ENCODE data around the gene FIS1.
A peak's percentile ranks its signal among the peaks of the same experiment; 100 is the strongest.
"Not testable (repeated sequence)": the region's sequence is repeated elsewhere in the genome, so short reads cannot be mapped to it uniquely, and the experiment has no call there.

FIS1 gene

GRCh38 chr7:101255796-101256195, 10.9 kb upstream of the FIS1 start:
- no peak for DNase-seq

GRCh38 chr7:101253199-101253598, 8.3 kb upstream of the FIS1 start:
- not testable (repeated sequence) for DNase-seq

GRCh38 chr7:101251871-101252659, 7.2 kb upstream of the FIS1 start:
- peak; percentile 98 for DNase-seq

GRCh38 chr7:101250324-101250723, 5.4 kb upstream of the FIS1 start:
- DNase-seq, result no peak

GRCh38 chr7:101248276-101248675, 3.4 kb upstream of the FIS1 start:
- DNase-seq, result no peak

GRCh38 chr7:101245147-101245668, 327 bp upstream of the FIS1 start:
- no peak for DNase-seq

- no peak for DNase-seq
Measured at GRCh38 chr7:101243646-101244374, 1.1 kb downstream of the FIS1 start.

GRCh38 chr7:101241443-101242349, 3.2 kb downstream of the FIS1 start:
- DNase-seq, result no peak

- DNase-seq, result no peak
Measured at GRCh38 chr7:101241015-101241363, 3.9 kb downstream of the FIS1 start.

- DNase-seq, result no peak
Measured at GRCh38 chr7:101240226-101241014, 4.5 kb downstream of the FIS1 start.

- no peak for DNase-seq
Measured at GRCh38 chr7:101239951-101240220, 5.0 kb downstream of the FIS1 start.

GRCh38 chr7:101239191-101239950, 5.5 kb downstream of the FIS1 start:
- DNase-seq, result no peak

GRCh38 chr7:101238226-101239182, 6.4 kb downstream of the FIS1 start:
- DNase-seq, result no peak

- DNase-seq, result peak; percentile 64
Measured at GRCh38 chr7:101237206-101238067, 7.4 kb downstream of the FIS1 start, which contains the start of gene CLDN15. Gene CLDN15, minus strand, starts transcription at chr7:101237802. Its CDS starts 221 bp downstream, at chr7:101237581.

GRCh38 chr7:101236292-101236835, 8.5 kb downstream of the FIS1 start:
- no peak for DNase-seq

- DNase-seq, result no peak
Measured at GRCh38 chr7:101235522-101235921, 9.4 kb downstream of the FIS1 start.

- no peak for DNase-seq
Measured at GRCh38 chr7:101235050-101235449, 9.8 kb downstream of the FIS1 start.

- no peak for DNase-seq
Measured at GRCh38 chr7:101234636-101235035, 10.2 kb downstream of the FIS1 start.
